GM21619 (cell line): ENCODE results near the gene LTBP3.
"Not testable (repeated sequence)": the region's sequence is repeated elsewhere in the genome, so short reads cannot be mapped to it uniquely, and the experiment has no call there.

Experiments used
- ATAC-seq: cut with Tn5 transposase; IDR thresholded peaks from one replicate; pipeline ENCODE4 v1.9.1; 2021; ENCODE audit not compliant: unreplicated experiment

LTBP3 gene

GRCh38 chr11:65572356-65573051, 14.3 kb upstream of the LTBP3 start, which contains the start of gene FAM89B:
FAM89B (plus strand) TSS chr11:65572538; CDS start chr11:65572670, 132 bp downstream.
- ATAC-seq, result no peak

GRCh38 chr11:65571940-65572339, 13.8 kb upstream of the LTBP3 start:
- no peak for ATAC-seq

- no peak for ATAC-seq
These were observed 13.3 kb upstream of the LTBP3 start for GRCh38 chr11:65571420-65571819.

GRCh38 chr11:65569973-65570918, 12.1 kb upstream of the LTBP3 start, which contains the start of gene ZNRD2:
ZNRD2 (plus strand) TSS chr11:65570477; CDS start chr11:65570492, 15 bp downstream.
- peak; percentile 52 for ATAC-seq

- peak; percentile 0 for ATAC-seq
These were observed 11.2 kb upstream of the LTBP3 start for GRCh38 chr11:65569164-65569972.

- ATAC-seq, result no peak
These were observed 7.7 kb upstream of the LTBP3 start for GRCh38 chr11:65565624-65566453.

- ATAC-seq, result not testable (repeated sequence)
These were observed 6.9 kb upstream of the LTBP3 start for GRCh38 chr11:65564879-65565559.

GRCh38 chr11:65563601-65564000, 5.4 kb upstream of the LTBP3 start:
- no peak for ATAC-seq

GRCh38 chr11:65562788-65563187, 4.6 kb upstream of the LTBP3 start:
- no peak for ATAC-seq

GRCh38 chr11:65562020-65562419, 3.9 kb upstream of the LTBP3 start:
- ATAC-seq, result no peak

- ATAC-seq, result no peak
These were observed 2.6 kb upstream of the LTBP3 start for GRCh38 chr11:65560555-65561418.

GRCh38 chr11:65559951-65560537, 1.9 kb upstream of the LTBP3 start:
- no peak for ATAC-seq

- ATAC-seq, result no peak
These were observed 1.4 kb upstream of the LTBP3 start for GRCh38 chr11:65559535-65559934.

GRCh38 chr11:65558930-65559509, 861 bp upstream of the LTBP3 start:
- no peak for ATAC-seq

GRCh38 chr11:65557280-65558001, 718 bp downstream of the LTBP3 start:
- no peak for ATAC-seq

GRCh38 chr11:65556470-65557279, 1.5 kb downstream of the LTBP3 start:
- ATAC-seq, result no peak
